ENCODE measurements around the gene MAD1L1.

Gene MAD1L1

GRCh38 chr7:2257651-2258050 is 24.9 kb upstream of the MAD1L1 start:
- DNase-seq (ENCODE audit: low read depth): no peak

GRCh38 chr7:2257046-2257551 is 24.4 kb upstream of the MAD1L1 start:
- DNase-seq (ENCODE audit: low read depth): no peak

- no peak for DNase-seq (ENCODE audit: low read depth)
Observed at GRCh38 chr7:2256306-2257045, 23.7 kb upstream of the MAD1L1 start.

GRCh38 chr7:2255145-2256139 is 22.7 kb upstream of the MAD1L1 start:
- DNase-seq (ENCODE audit: low read depth): no peak

- DNase-seq (ENCODE audit: low read depth): no peak
Observed at GRCh38 chr7:2254429-2255144, 21.8 kb upstream of the MAD1L1 start.

- DNase-seq (ENCODE audit: low read depth): no peak
Observed at GRCh38 chr7:2253525-2254244, 20.9 kb upstream of the MAD1L1 start.

- no peak for DNase-seq (ENCODE audit: low read depth)
Observed at GRCh38 chr7:2253021-2253420, 20.3 kb upstream of the MAD1L1 start.

- no peak for DNase-seq (ENCODE audit: low read depth)
Observed at GRCh38 chr7:2251841-2252771, 19.4 kb upstream of the MAD1L1 start.

GRCh38 chr7:2251381-2251780 is 18.6 kb upstream of the MAD1L1 start:
- DNase-seq (ENCODE audit: low read depth): no peak

- DNase-seq (ENCODE audit: low read depth): no peak
Observed at GRCh38 chr7:2249744-2250323, 17.1 kb upstream of the MAD1L1 start.

- DNase-seq (ENCODE audit: low read depth): peak; percentile 16
Observed at GRCh38 chr7:2248984-2249694, 16.4 kb upstream of the MAD1L1 start.

GRCh38 chr7:2247141-2247995 is 14.6 kb upstream of the MAD1L1 start:
- no peak for DNase-seq (ENCODE audit: low read depth)

GRCh38 chr7:2245883-2246675 is 13.3 kb upstream of the MAD1L1 start:
- DNase-seq (ENCODE audit: low read depth): no peak

- DNase-seq (ENCODE audit: low read depth): no peak
Observed at GRCh38 chr7:2244404-2244995, 11.8 kb upstream of the MAD1L1 start.

- DNase-seq (ENCODE audit: low read depth): no peak
Observed at GRCh38 chr7:2243458-2243857, 10.7 kb upstream of the MAD1L1 start.

- no peak for DNase-seq (ENCODE audit: low read depth)
Observed at GRCh38 chr7:2242541-2243429, 10.0 kb upstream of the MAD1L1 start.
